ENCODE data around the gene SPRR2A.

DNA sequence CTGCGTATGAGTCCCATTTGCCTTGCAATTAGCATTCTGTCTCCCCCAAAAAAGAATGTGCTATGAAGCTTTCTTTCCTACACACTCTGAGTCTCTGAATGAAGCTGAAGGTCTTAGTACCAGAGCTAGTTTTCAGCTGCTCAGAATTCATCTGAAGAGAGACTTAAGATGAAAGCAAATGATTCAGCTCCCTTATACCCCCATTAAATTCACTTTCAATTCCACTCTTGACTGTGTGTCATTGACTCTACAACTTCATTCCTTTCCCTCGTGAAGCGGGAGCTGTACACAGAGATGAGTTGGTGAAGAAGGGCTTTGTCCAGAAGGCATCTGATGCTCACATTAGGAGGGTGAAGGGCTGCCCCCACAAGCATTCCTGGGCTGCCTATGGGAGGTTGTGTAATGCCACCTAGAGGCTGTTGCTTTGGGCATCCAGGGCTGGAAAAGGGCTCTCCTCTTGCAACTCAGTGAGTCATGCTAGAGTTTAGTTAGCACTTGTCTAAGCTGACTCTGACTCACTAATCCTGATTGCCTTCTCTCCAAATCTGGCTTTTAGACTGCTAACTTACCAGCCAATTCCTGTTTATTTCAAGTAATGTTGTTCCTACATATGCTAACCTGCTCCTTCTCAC lies 24.5 kb downstream of the SPRR2A start:
- TF ChIP-seq ZNF274 (IDR thresholded peaks at IDR 0.05; ENCODE audit: low read depth, low read length) (no peak), SUZ12 (IDR thresholded peaks at IDR 0.05; ENCODE audit: extremely low read depth, insufficient read depth, insufficient read length) (no peak), YY1 (IDR thresholded peaks at IDR 0.05; ENCODE audit: insufficient read depth, insufficient read length) (no peak)

Data from NT2/D1 (cell line).